B cell (primary cell): Measurements from ENCODE around the gene TENM4. TPM values are rescaled to one million over a fixed set of nuclear protein-coding genes. Genes with fewer than 3 reads are reported as not detected.

Source experiments
- ATAC-seq: fragments of 200-7000 bp; cut with Tn5 transposase; one replicate; pipeline ENCODE4 v1.10.0; 2021; ENCODE audit warnings: low read depth, mild to moderate bottlenecking, moderate number of reproducible peaks, moderate library complexity
- CTCF ChIA-PET: fragments of 350-600 bp; sonication (Branson Sonifier 250); formaldehyde crosslinking; loops from one replicate; lab custom pipeline; 2021; ENCODE audit warnings: antibody characterized with exemption, inconsistent platforms; lab: Charles Lee
- POLR2A ChIA-PET: fragments of 350-600 bp; sonication (Branson Sonifier 250); formaldehyde crosslinking; loops from one replicate; lab custom pipeline; 2021; ENCODE audit warnings: antibody characterized with exemption; lab: Charles Lee
- DNase-seq: peaks from one replicate; pipeline ENCODE4 v3.0.0; 2013
- H2AFZ ChIP-seq: 2 replicates; pipeline ENCODE4 v1.6.1; 2012; ENCODE audit warnings: mild to moderate bottlenecking, low read depth, low read length; ENCODE audit not compliant: insufficient read depth, poor library complexity, severe bottlenecking
- H3K27ac ChIP-seq, 2 donors: 1 replicate in 1 of 2; 2 replicates in 1 of 2; pipeline ENCODE4 v1.5.1; 2012 to 2013; ENCODE audit warnings: low read length in 2 of 2, mild to moderate bottlenecking in 2 of 2, moderate library complexity in 1 of 2
- H3K27me3 ChIP-seq, 4 experiments: fragments of 200-600 bp in 1 of 4; sonication (generic) in 1 of 4; replicated peaks in 1 of 4; 1 replicate in 2 of 4; 2 replicates in 2 of 4; pipeline versions ENCODE4 v1.6.1 to v1.7.0; 2013 to 2016; ENCODE audit warnings: low read length in 3 of 4, mild to moderate bottlenecking in 2 of 4, mixed read lengths in 1 of 4, moderate library complexity in 1 of 4; ENCODE audit not compliant: insufficient read depth in 4 of 4, control insufficient read depth in 3 of 4; ENCODE audit errors: control extremely low read depth in 1 of 4
- H3K36me3 ChIP-seq, 2 experiments: replicated peaks in 1 of 2; 1 replicate in 1 of 2; 2 replicates in 1 of 2; pipeline versions ENCODE4 v1.6.1 to v1.7.1; 2013; ENCODE audit warnings: low read length in 1 of 2; ENCODE audit not compliant: insufficient read depth in 2 of 2, control insufficient read depth in 1 of 2; ENCODE audit errors: control extremely low read depth in 1 of 2, extremely low read depth in 1 of 2
- H3K4me1 ChIP-seq, 2 donors: fragments of 200-600 bp in 1 of 2; sonication (generic) in 1 of 2; 1 replicate in 1 of 2; 2 replicates in 1 of 2; pipeline versions ENCODE4 v1.5.1 to v1.6.1; 2013 to 2017; ENCODE audit warnings: low read length in 2 of 2; ENCODE audit not compliant: control insufficient read depth in 2 of 2, insufficient read depth in 2 of 2
- H3K4me2 ChIP-seq: replicated peaks from 2 replicates; pipeline ENCODE3; 2012; ENCODE audit warnings: mild to moderate bottlenecking, low read depth, low read length; ENCODE audit not compliant: poor library complexity, severe bottlenecking
- H3K4me3 ChIP-seq, 5 experiments: fragments of 200-600 bp in 1 of 5; sonication (generic) in 1 of 5; 1 replicate in 3 of 5; 2 replicates in 2 of 5; pipeline versions ENCODE4 v1.5.1 to v1.7.0; 2011 to 2016; ENCODE audit warnings: low read length in 4 of 5, mild to moderate bottlenecking in 4 of 5, low read depth in 2 of 5, control low read depth in 1 of 5, moderate library complexity in 1 of 5; ENCODE audit not compliant: insufficient read depth in 1 of 5; ENCODE audit errors: control extremely low read depth in 1 of 5, extremely low read depth in 1 of 5
- H3K79me2 ChIP-seq: fragments of 200-600 bp; sonication (generic); one replicate; pipeline ENCODE4 v1.6.0; 2016; ENCODE audit warnings: low read length; ENCODE audit not compliant: control insufficient read depth, insufficient read depth
- H3K9ac ChIP-seq: fragments of 200-600 bp; sonication (generic); 2 replicates; pipeline ENCODE4 v1.6.1; 2017; ENCODE audit warnings: mild to moderate bottlenecking, low read length, moderate library complexity
- H3K9me3 ChIP-seq, 3 donors: one replicate each; pipeline versions ENCODE4 v1.6.1 to v1.7.1; 2013; ENCODE audit warnings: low read length in 2 of 3; ENCODE audit not compliant: control insufficient read depth in 2 of 3, insufficient read depth in 1 of 3; ENCODE audit errors: control extremely low read depth in 1 of 3
- H4K20me1 ChIP-seq: 2 replicates; pipeline ENCODE4 v1.6.0; 2012; ENCODE audit warnings: mild to moderate bottlenecking, low read length; ENCODE audit not compliant: insufficient read depth, control insufficient read depth, poor library complexity, severe bottlenecking
- H3K27ac Mint-ChIP-seq: one replicate; pipeline ENCODE4 v1.8.0; 2021; ENCODE audit warnings: mixed read lengths
- H3K27me3 Mint-ChIP-seq: one replicate; pipeline ENCODE4 v1.8.0; 2021; ENCODE audit warnings: mixed read lengths
- H3K4me1 Mint-ChIP-seq: one replicate; pipeline ENCODE4 v1.8.0; 2021; ENCODE audit warnings: mixed read lengths
- H3K4me3 Mint-ChIP-seq: one replicate; pipeline ENCODE4 v1.8.0; 2021; ENCODE audit warnings: mixed read lengths
- H3K9me3 Mint-ChIP-seq: one replicate; pipeline ENCODE4 v1.8.0; 2022; ENCODE audit warnings: mixed read lengths; ENCODE audit not compliant: insufficient read depth
- CTCF ChIP-seq: fragments of 200-600 bp; IDR thresholded peaks from one replicate; pipeline ENCODE4 v1.8.0; 2022; ENCODE audit warnings: antibody characterized with exemption, mild to moderate bottlenecking
- EZH2 ChIP-seq: IDR thresholded peaks from 2 replicates; pipeline ENCODE4 v1.6.1; 2012; ENCODE audit warnings: borderline replicate concordance, low read depth, mild to moderate bottlenecking, moderate library complexity, low read length; ENCODE audit not compliant: insufficient read depth, poor library complexity, severe bottlenecking
- WGBS: methylation state at CpG from one replicate; pipeline ENCODE4 v1.1.5; 2013; ENCODE audit warnings: missing lambda C conversion rate; ENCODE audit not compliant: insufficient coverage; 5-methylcytosine and 5-hydroxymethylcytosine counted together
- intact Hi-C: fragments of 100-400 bp; cut with micrococcal nuclease; formaldehyde crosslinking; loops from one replicate; pipeline ENCODE4 v1.10.0; 2022
- polyA plus RNA-seq: library from polyadenylated mRNA; depleted of rRNA; stranded (reverse); fragments of >200 nt; gene quantifications from 2 replicates; pipeline ENCODE4 v1.2.3, GENCODE V29; 2012
- total RNA-seq, 2 donors: library from RNA; stranded (reverse); fragments of 120-200 nt in 1 of 2; gene quantifications; 1 replicate in 1 of 2; 2 replicates in 1 of 2; pipeline versions ENCODE4 v1.2.3 to v1.2.4, GENCODE V29; 2013 to 2022

Gene TENM4
- total and polyA plus RNA-seq, 2 donors (not counting 1 experiment from before 2014, with no cell fraction given) = 0.09 to 5.7 TPM

- WGBS = 100% methylated on average over 2 of the region's 5 CpGs
- Histone ChIP-seq H3K9me3 (no peaks in the 10 kb centered on the region), H3K4me3 (no peak overlapping the region), H3K4me2 (no peak overlapping the region), H3K27me3 (no peaks in the 10 kb centered on the region), H3K79me2 (no peaks in the 10 kb centered on the region), H2AFZ (no peak overlapping the region), H3K36me3 (no peaks in the 10 kb centered on the region), H3K9ac (no peak overlapping the region), H4K20me1 (no peaks in the 10 kb centered on the region), H3K4me1 (no peaks in the 10 kb centered on the region), H3K27ac (no peak overlapping the region)
- Mint-ChIP-seq H3K4me1 (no peaks in the 10 kb centered on the region), H3K4me3 (no peak overlapping the region), H3K27ac (no peak overlapping the region), H3K9me3 (no peaks in the 10 kb centered on the region), H3K27me3 (no peaks in the 10 kb centered on the region)
- CTCF ChIA-PET = no interaction called here
- DNase-seq = no peak
- no peak for TF ChIP-seq CTCF
- no peak for TF ChIP-seq EZH2
- ATAC-seq = no peak
- intact Hi-C loops = no loop called here
- POLR2A ChIA-PET = no interaction called here
Observed at GRCh38 chr11:79084382-79084781, 356.4 kb downstream of the TENM4 start.

- CTCF ChIA-PET = interaction anchor here (1.2 kb wide), 1 partner anchor 17 kb away, joined by 3 read pairs; no protein-coding TSS in a partner anchor
- no peak overlapping the region for H2AFZ ChIP-seq
- DNase-seq (no peak), ATAC-seq (no peak)
- Mint-ChIP-seq H3K9me3 (no peaks in the 10 kb centered on the region), H3K27me3 (no peaks in the 10 kb centered on the region), H3K4me1 (no peaks in the 10 kb centered on the region), H3K27ac (no peak overlapping the region), H3K4me3 (no peak overlapping the region)
- H3K9ac ChIP-seq = no peak overlapping the region
- intact Hi-C loops = no loop called here
- H3K4me2 ChIP-seq = no peak overlapping the region
- H3K27ac ChIP-seq = no peak overlapping the region
- H3K9me3 ChIP-seq = no peaks in the 10 kb centered on the region
- no peak overlapping the region for H3K4me3 ChIP-seq
- H3K4me1 ChIP-seq = no peaks in the 10 kb centered on the region
- 53% methylated on average over 3 of the region's 6 CpGs for WGBS
- H3K36me3 ChIP-seq = no peaks in the 10 kb centered on the region
- no peaks in the 10 kb centered on the region for H4K20me1 ChIP-seq
- H3K79me2 ChIP-seq = no peaks in the 10 kb centered on the region
- no peak for TF ChIP-seq CTCF
- no peak for TF ChIP-seq EZH2
- no peaks in the 10 kb centered on the region for H3K27me3 ChIP-seq
- POLR2A ChIA-PET = no interaction called here
Observed at GRCh38 chr11:79083352-79083751, 357.5 kb downstream of the TENM4 start.
